ENCODE data around the gene ZNF629.

The ZNF629 gene

DNA sequence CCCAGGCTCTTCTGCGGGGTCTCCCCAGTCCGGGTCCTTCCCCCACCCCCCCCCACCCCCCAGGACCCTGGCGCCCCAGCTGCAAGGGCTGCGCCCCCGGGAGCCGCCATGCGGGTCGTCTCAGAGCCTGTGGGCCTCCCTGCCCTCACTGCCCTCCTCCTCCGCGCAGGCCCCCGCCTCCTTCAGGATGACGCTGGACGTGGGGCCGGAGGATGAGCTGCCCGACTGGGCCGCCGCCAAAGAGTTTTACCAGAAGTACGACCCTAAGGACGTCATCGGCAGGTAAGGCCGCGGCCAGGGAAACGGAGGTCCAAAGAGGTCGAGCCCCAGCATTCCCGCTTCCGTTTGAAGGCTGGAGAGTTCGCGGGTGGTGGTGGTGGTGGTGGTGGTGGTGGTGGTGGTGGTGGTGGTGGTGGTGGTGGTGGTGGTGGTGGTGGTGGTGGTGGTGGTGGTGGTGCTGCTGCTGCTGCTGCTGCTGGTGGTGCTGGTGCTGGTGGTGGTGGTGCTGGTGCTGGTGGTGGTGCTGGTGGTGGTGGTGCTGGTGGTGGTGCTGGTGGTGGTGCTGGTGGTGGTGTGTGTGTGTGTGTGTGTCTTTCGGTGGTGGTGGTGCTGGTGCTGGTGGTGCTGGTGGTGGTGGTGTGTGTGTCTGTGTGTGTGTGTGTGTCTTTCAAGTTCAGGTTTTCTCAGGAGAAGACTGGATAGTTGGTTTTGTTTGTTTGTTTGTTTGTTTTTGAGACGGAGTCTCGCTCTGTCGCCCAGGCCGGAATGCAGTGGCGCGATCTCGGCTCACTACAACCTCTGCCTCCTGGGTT lies 38.2 kb downstream of the ZNF629 start:
- no peak for DNase-seq (ENCODE audit: low read depth in 4 of 4, low spot score in 1 of 4)

- peak; percentile 86 to 97 (median 90) for DNase-seq (ENCODE audit: low read depth in 4 of 4, low spot score in 1 of 4)
Measured at GRCh38 chr16:30747799-30748633, 39.0 kb downstream of the ZNF629 start, which contains the start of gene PHKG2. TSS of gene PHKG2 (plus strand) at chr16:30748425. CDS start at chr16:30748821, 396 bp downstream.

DNA sequence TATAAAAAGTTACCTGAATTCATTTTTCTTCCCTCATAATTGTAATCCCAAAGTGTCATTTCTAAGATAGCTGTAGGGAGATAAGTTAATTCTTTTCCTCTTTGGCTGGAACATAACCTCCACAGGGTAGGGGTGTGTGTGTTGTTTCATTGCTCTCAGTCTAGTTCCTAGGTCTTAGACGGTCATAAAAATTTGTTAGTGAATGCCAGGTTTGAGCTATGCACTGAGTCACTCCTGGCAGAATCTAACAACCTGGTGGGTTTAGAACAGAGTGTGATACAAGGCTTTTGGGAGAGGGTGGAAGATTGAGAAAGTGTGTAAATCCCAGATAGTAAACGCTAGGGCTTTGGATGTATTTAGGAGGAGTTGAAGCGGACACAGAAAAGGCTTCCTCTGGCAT lies 39.7 kb downstream of the ZNF629 start:
- DNase-seq (ENCODE audit: low read depth in 4 of 4, low spot score in 1 of 4) = no peak

DNA sequence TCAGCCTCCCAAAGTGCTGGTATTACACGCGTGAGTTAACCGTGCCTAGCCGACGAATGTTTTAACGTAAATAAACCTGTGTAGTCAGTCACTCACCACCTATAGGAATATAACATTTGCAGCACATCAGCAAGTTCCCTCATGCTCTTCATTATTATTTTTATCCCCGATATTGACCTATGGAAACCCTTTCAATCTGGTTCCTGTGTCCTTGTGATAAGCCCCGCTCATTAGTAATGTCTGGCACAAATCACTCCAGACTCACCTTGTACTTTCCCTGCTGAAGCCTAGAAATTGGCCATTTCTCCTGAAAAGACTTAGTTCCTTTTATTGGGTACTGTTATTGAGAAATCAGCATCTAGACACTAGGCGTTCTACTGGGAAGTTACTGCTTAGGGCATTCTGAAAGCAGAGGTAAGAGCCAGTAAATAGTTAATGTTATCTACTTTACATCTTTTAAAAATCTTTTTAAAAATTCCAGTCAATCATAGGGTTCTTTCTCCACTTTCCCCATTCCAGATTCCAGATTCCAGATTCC lies 40.3 kb downstream of the ZNF629 start:
- DNase-seq (ENCODE audit: low read depth in 4 of 4, low spot score in 1 of 4) = no peak

- no peak for DNase-seq (ENCODE audit: low read depth in 4 of 4, low spot score in 1 of 4)
Measured at GRCh38 chr16:30745082-30745481, 41.9 kb downstream of the ZNF629 start.

- no peak for DNase-seq (ENCODE audit: low read depth in 4 of 4, low spot score in 1 of 4)
Measured at GRCh38 chr16:30744183-30744582, 42.8 kb downstream of the ZNF629 start.

DNA sequence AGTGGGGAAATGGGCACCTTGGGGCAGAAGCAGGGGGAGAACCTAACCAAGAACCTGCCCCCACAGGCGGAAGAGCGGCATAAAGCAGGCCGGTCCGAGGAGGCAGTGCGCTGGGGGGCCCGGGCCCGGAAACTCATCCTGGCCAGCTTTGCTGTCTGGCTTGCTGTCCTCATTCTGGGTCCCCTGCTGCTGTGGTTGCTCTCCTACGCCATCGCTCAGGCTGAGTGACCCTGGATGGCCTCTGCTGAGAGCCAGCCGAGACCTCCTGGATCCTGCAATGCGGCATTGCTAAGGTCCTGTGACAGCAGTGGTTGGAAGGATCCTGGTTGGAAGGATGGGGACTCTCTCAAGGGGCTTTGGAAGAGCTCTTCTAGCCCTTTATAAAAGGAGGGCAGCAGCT lies 43.3 kb downstream of the ZNF629 start:
- no peak for DNase-seq (ENCODE audit: low read depth in 4 of 4, low spot score in 1 of 4)

DNA sequence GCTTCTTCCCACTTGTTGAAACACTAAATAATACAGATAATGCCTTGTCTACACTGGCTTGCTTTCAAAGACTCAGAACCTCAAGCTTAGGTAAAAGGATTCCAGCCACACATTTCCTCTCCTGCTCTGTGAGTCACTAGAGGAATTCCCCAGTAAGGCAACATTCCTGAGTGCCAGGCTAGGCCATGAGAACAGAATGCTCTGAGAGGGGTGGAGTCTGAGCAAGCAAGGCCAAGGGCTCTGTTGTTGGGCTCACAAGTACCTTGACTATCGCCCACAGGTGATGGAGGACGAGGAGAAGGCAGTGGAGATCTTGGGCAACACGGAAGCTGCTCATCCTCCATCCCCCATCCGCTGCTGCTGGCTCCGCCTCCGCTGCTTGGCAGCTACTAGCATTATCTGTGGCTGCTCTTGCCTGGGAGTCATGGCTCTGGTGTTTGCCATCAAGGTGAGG lies 45.5 kb downstream of the ZNF629 start:
- DNase-seq (ENCODE audit: low read depth in 4 of 4, low spot score in 1 of 4) = no peak

GRCh38 chr16:30740364-30741251 lies 46.4 kb downstream of the ZNF629 start:
- DNase-seq (ENCODE audit: low read depth in 4 of 4, low spot score in 1 of 4) = no peak

DNA sequence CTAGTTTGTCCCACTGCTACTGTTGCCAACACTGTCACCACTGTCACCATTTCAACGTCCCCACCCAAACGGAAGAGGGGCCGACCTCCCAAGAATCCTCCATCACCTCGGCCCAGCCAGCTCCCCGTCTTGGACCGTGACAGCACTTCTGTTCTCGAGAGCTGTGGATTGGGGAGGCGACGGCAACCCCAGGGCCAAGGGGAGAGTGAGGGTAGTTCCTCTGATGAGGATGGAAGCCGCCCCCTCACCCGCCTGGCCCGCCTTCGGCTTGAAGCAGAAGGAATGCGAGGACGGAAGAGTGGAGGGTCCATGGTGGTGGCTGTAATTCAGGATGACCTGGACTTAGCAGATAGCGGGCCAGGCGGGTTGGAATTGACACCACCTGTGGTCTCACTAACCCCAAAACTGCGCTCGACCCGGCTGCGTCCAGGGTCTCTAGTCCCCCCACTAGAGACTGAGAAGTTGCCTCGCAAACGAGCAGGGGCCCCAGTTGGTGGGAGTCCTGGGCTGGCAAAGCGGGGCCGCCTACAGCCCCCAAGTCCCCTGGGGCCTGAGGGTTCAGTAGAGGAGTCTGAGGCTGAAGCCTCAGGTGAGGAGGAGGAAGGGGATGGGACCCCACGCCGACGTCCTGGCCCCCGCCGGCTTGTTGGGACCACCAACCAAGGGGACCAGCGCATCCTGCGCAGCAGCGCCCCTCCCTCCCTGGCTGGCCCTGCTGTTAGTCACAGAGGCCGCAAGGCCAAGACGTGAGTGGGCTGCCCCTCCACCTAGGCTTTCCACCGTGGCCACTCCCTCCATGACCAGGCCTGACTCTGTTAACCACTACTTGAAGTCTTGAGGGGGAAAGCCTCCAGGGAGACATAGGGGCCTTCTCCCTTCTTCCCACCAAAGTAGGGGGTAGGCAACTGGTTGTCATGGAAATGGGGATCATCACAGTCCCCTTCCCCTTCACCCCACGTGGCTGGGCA lies 47.7 kb downstream of the ZNF629 start:
- no peak for DNase-seq (ENCODE audit: low read depth in 4 of 4, low spot score in 1 of 4)

GRCh38 chr16:30737794-30738648 lies 49.0 kb downstream of the ZNF629 start:
- no peak for DNase-seq (ENCODE audit: low read depth in 4 of 4, low spot score in 1 of 4)

DNA sequence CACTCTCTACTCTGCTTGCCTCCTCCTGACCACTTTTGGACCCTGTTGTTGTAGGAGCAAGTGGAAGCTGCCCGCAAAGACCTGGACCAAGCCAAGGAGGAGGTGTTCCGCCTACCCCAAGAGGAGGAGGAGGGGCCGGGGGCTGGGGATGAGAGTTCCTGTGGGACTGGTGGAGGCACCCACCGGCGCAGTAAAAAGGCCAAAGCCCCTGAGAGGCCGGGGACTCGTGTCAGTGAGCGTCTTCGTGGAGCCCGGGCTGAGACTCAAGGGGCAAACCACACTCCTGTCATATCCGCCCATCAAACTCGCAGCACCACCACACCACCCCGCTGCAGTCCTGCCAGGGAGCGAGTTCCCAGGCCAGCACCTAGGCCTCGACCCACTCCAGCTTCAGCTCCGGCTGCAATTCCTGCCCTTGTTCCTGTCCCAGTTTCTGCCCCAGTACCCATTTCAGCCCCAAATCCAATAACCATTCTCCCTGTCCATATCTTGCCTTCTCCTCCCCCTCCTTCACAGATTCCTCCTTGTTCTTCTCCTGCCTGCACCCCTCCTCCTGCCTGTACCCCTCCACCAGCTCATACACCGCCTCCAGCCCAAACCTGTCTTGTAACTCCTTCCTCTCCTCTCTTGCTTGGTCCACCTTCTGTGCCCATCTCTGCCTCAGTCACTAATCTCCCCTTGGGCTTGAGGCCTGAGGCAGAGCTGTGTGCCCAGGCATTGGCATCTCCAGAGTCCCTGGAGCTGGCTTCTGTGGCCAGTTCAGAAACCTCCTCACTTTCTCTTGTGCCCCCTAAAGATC lies 49.8 kb downstream of the ZNF629 start:
- DNase-seq (ENCODE audit: low read depth in 4 of 4, low spot score in 1 of 4) = no peak

- DNase-seq (ENCODE audit: low read depth in 4 of 4, low spot score in 1 of 4) = no peak
Measured at GRCh38 chr16:30731411-30731810, 55.6 kb downstream of the ZNF629 start.

GRCh38 chr16:30728899-30729672 lies 57.9 kb downstream of the ZNF629 start:
- no peak for DNase-seq (ENCODE audit: low read depth in 4 of 4, low spot score in 1 of 4)
